Thymus (tissue), 11 donors: ENCODE measurements around the gene GABARAPL1. TPM values are rescaled to one million over a fixed set of nuclear protein-coding genes. Genes with fewer than 3 reads are reported as not detected.

Source experiments
- DNase-seq, 9 donors: peaks; one replicate each; pipeline ENCODE4 v3.0.0-alpha.2; 2013; ENCODE audit warnings: low spot score in 9 of 9, low read depth in 6 of 9, missing footprints in 1 of 9
- H3K27ac ChIP-seq, 2 donors: one replicate each; pipeline ENCODE4 v1.5.1; 2013; ENCODE audit warnings: control low read depth in 1 of 2, low read depth in 1 of 2, low read length in 1 of 2, mild to moderate bottlenecking in 1 of 2, moderate library complexity in 1 of 2
- H3K27me3 ChIP-seq, 2 donors: one replicate each; pipeline ENCODE4 v1.5.1; 2013; ENCODE audit warnings: low read length in 1 of 2; ENCODE audit not compliant: control insufficient read depth in 2 of 2, insufficient read depth in 1 of 2
- H3K36me3 ChIP-seq, 2 donors: one replicate each; pipeline ENCODE4 v1.5.1; 2013; ENCODE audit warnings: low read length in 1 of 2, mild to moderate bottlenecking in 1 of 2, moderate library complexity in 1 of 2; ENCODE audit not compliant: control insufficient read depth in 2 of 2, insufficient read depth in 2 of 2
- H3K4me1 ChIP-seq, 2 donors: one replicate each; pipeline ENCODE4 v1.5.1; 2013; ENCODE audit warnings: low read length in 2 of 2; ENCODE audit not compliant: control insufficient read depth in 2 of 2, insufficient read depth in 2 of 2
- H3K4me3 ChIP-seq, 2 donors: one replicate each; pipeline ENCODE4 v1.5.1; 2013; ENCODE audit warnings: low read length in 2 of 2, control low read depth in 1 of 2, mild to moderate bottlenecking in 1 of 2
- H3K9me3 ChIP-seq, 2 donors: one replicate each; pipeline ENCODE4 v1.5.1; 2013; ENCODE audit warnings: low read length in 1 of 2, mild to moderate bottlenecking in 1 of 2; ENCODE audit not compliant: control insufficient read depth in 2 of 2, insufficient read depth in 1 of 2
- WGBS: extraction: QIAGEN DNeasy Blood & Tissue Kit; methylation state at CpG from one replicate; pipeline ENCODE4 v1.1.7; 2013; 5-methylcytosine and 5-hydroxymethylcytosine counted together
- polyA plus RNA-seq: library from polyadenylated mRNA; stranded (reverse); fragments of 200-250 nt; gene quantifications from one replicate; pipeline ENCODE4 v1.2.3, GENCODE V29; 2013
- total RNA-seq: library from RNA; stranded (reverse); fragments of 120-200 nt; gene quantifications from one replicate; pipeline ENCODE4 v1.2.4, GENCODE V29; 2013
- donor health status: healthy.

GABARAPL1 gene
- total and polyA plus RNA-seq, 2 donors = 19.1 to 92.0 TPM

- H3K36me3 ChIP-seq = no peaks in the 10 kb centered on the region
- no peak overlapping the region for H3K27ac ChIP-seq
- no peaks in the 10 kb centered on the region for H3K9me3 ChIP-seq
- no peaks in the 10 kb centered on the region for H3K27me3 ChIP-seq
- H3K4me3 ChIP-seq = no peak overlapping the region
- no peaks in the 10 kb centered on the region for H3K4me1 ChIP-seq
- DNase-seq = no peak
- 96% methylated on average over 4 of the region's 4 CpGs for WGBS
Measured at GRCh38 chr12:10252201-10252600, 39.5 kb downstream of the GABARAPL1 start.

GRCh38 chr12:10256064-10256463 is 43.4 kb downstream of the GABARAPL1 start:
- H3K36me3 ChIP-seq = no peaks in the 10 kb centered on the region
- no peak overlapping the region for H3K4me3 ChIP-seq
- H3K4me1 ChIP-seq = no peaks in the 10 kb centered on the region
- no peaks in the 10 kb centered on the region for H3K9me3 ChIP-seq
- no peak overlapping the region for H3K27ac ChIP-seq
- H3K27me3 ChIP-seq = no peaks in the 10 kb centered on the region
- DNase-seq = no peak

GRCh38 chr12:10260927-10261326 is 48.2 kb downstream of the GABARAPL1 start:
- WGBS = 44% methylated on average over 1 of the region's 1 CpG
- no peaks in the 10 kb centered on the region for H3K9me3 ChIP-seq

GRCh38 chr12:10268037-10268436 is 55.4 kb downstream of the GABARAPL1 start:
- no peak for DNase-seq
- no peaks in the 10 kb centered on the region for H3K27me3 ChIP-seq
- H3K27ac ChIP-seq = no peak overlapping the region
- H3K9me3 ChIP-seq = no peaks in the 10 kb centered on the region
- H3K4me1 ChIP-seq = no peaks in the 10 kb centered on the region
- WGBS = 97% methylated on average over 5 of the region's 5 CpGs
- no peaks in the 10 kb centered on the region for H3K36me3 ChIP-seq
- no peak overlapping the region for H3K4me3 ChIP-seq

More at GRCh38 chr12:10260927-10261326, 48.2 kb downstream of the GABARAPL1 start:
- Histone ChIP-seq H3K27ac (no peak overlapping the region), H3K4me1 (no peaks in the 10 kb centered on the region), H3K27me3 (no peaks in the 10 kb centered on the region), H3K4me3 (no peak overlapping the region), H3K36me3 (no peaks in the 10 kb centered on the region)
- DNase-seq = no peak

- Histone ChIP-seq H3K9me3 (no peaks in the 10 kb centered on the region), H3K4me1 (no peaks in the 10 kb centered on the region), H3K27ac (no peak overlapping the region), H3K27me3 (no peaks in the 10 kb centered on the region), H3K4me3 (no peak overlapping the region), H3K36me3 (no peaks in the 10 kb centered on the region)
- 96% methylated on average over 2 of the region's 2 CpGs for WGBS
- no peak for DNase-seq
Measured at GRCh38 chr12:10272467-10272866, 59.8 kb downstream of the GABARAPL1 start.

Other genes starting within 250 kb of the GABARAPL1 start
- gene CLEC12A, start 241.5 kb upstream of the GABARAPL1 start, total RNA-seq = 2.9 TPM
- gene CLEC12A, start 241.5 kb upstream of the GABARAPL1 start, polyA plus RNA-seq = 6.8 TPM
- 0.19 TPM for gene CLEC1B, start 213.8 kb upstream of the GABARAPL1 start, total RNA-seq
- 0.48 TPM for gene CLEC1B, start 213.8 kb upstream of the GABARAPL1 start, polyA plus RNA-seq
- gene CLEC12B, start 202.2 kb upstream of the GABARAPL1 start, total RNA-seq = 0.42 TPM
- 0.50 TPM for gene CLEC12B, start 202.2 kb upstream of the GABARAPL1 start, polyA plus RNA-seq
- 16.2 TPM for gene CLEC9A, start 182.2 kb upstream of the GABARAPL1 start, total RNA-seq
- 12.6 TPM for gene CLEC9A, start 182.2 kb upstream of the GABARAPL1 start, polyA plus RNA-seq
- 42.5 TPM for gene CLEC1A, start 113.9 kb upstream of the GABARAPL1 start, total RNA-seq
- gene CLEC1A, start 113.9 kb upstream of the GABARAPL1 start, polyA plus RNA-seq = 36.0 TPM
- gene CLEC7A, start 82.7 kb upstream of the GABARAPL1 start, total RNA-seq = 25.3 TPM
- 25.5 TPM for gene CLEC7A, start 82.7 kb upstream of the GABARAPL1 start, polyA plus RNA-seq
- gene OLR1, start 40.7 kb upstream of the GABARAPL1 start, total RNA-seq = 0.52 TPM
- 1.1 TPM for gene OLR1, start 40.7 kb upstream of the GABARAPL1 start, polyA plus RNA-seq
- gene TMEM52B, start 33.8 kb upstream of the GABARAPL1 start, total RNA-seq = 0.14 TPM
- 0.14 TPM for gene TMEM52B, start 33.8 kb upstream of the GABARAPL1 start, polyA plus RNA-seq
- 1.1 TPM for gene KLRD1, start 95.0 kb downstream of the GABARAPL1 start, total RNA-seq
- 2.6 TPM for gene KLRD1, start 95.0 kb downstream of the GABARAPL1 start, polyA plus RNA-seq
- 13.4 TPM for gene KLRK1, start 177.2 kb downstream of the GABARAPL1 start, total RNA-seq
- gene KLRK1, start 177.2 kb downstream of the GABARAPL1 start, polyA plus RNA-seq = 27.0 TPM
- 1.3 TPM for gene KLRC4, start 196.9 kb downstream of the GABARAPL1 start, total RNA-seq
- gene KLRC4, start 196.9 kb downstream of the GABARAPL1 start, polyA plus RNA-seq = 0.57 TPM
- gene KLRC3, start 207.7 kb downstream of the GABARAPL1 start, total RNA-seq = 1.7 TPM
- gene KLRC3, start 207.7 kb downstream of the GABARAPL1 start, polyA plus RNA-seq = 2.6 TPM
- 10.8 TPM for gene KLRC2, start 223.1 kb downstream of the GABARAPL1 start, total RNA-seq
- gene KLRC2, start 223.1 kb downstream of the GABARAPL1 start, polyA plus RNA-seq = 1.2 TPM
- gene KLRC1, start 240.5 kb downstream of the GABARAPL1 start, total RNA-seq = 0.80 TPM
- gene KLRC1, start 240.5 kb downstream of the GABARAPL1 start, polyA plus RNA-seq = 1.5 TPM